ENCODE results near the gene ANKRD29. TPM values are rescaled to one million over a fixed set of nuclear protein-coding genes. Genes with fewer than 3 reads are reported as not detected.

ANKRD29 gene
- total and polyA plus RNA-seq, 2 of the 4 experiments (the other 2 are of a cell fraction), result 0.18 to 0.31 TPM

DNA sequence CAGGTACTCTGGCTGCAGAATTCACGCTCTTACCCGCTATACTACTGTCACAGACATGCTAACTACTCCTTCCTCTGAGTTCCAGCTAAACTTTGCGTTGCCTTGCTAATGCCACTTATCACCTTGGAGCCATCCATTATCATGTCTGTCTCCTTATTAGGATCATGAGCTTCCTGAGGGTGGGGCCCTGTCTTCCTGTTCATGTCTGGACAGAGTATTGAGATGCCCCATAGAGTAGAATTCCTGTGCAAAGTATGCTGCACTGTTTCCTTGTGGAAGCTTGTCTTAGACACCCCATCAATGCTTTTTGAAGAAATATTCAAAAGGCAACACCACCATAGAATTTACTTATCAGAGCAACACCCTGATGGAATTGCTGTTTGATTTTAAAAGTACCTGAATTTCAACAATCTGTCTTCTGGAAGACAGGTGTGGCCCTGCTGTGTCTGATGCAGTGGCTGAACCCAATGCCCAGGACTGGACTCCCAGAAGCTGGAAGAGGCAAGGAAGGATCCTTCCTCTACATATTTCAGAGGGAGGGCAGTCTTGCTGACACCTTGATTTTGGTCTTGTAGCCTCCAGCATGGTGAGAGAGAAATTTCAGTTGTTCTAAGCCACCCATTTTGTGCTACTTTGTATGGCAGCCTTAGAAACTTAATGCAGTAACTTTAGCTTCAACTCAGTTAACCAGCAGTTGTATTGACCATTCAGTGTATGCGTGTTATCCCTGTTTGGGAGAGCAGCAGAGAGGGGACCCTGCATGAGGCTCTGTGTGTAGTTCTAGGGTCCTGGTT, 32.1 kb upstream of the ANKRD29 start:
- H3K4me1 ChIP-seq (ENCODE audit: control insufficient read depth, insufficient read depth, low read length), result peaks cover 18% of the 10 kb centered on the region
- H2BK120ac ChIP-seq (ENCODE audit: low read depth, low read length), result peak overlapping the region; percentile 95
- peak overlapping the region; percentile 78 for H3K18ac ChIP-seq (ENCODE audit: low read depth, low read length)
- H3K36me3 ChIP-seq (ENCODE audit: control insufficient read depth, insufficient read depth, low read length), result no peaks in the 10 kb centered on the region
- H2BK5ac ChIP-seq (ENCODE audit: low read depth, low read length, poor library complexity, severe bottlenecking), result peak overlapping the region; percentile 80
- peak overlapping the region; percentile 94 for H2BK20ac ChIP-seq (ENCODE audit: low read depth, low read length)
- H4K5ac ChIP-seq (ENCODE audit: low read depth, low read length), result peak overlapping the region; percentile 76
- no peak overlapping the region for H3K9ac ChIP-seq (ENCODE audit: low read depth, low read length)
- peak overlapping the region; percentile 72 for H3K4me2 ChIP-seq (ENCODE audit: low read depth, low read length)
- no peak overlapping the region for H3K4me3 ChIP-seq (ENCODE audit: insufficient read depth, low read depth, low read length)
- H2AK5ac ChIP-seq (ENCODE audit: low read depth, low read length), result peak overlapping the region; percentile 93
- ChIA-PET POLR2A (ENCODE audit: unreplicated experiment) (interaction anchor here (0.6 kb wide), 1 partner anchor 239 kb away, joined by 3 read pairs; no protein-coding TSS in a partner anchor), CTCF (interaction anchor here (0.7 to 1.0 kb wide), 2 partner anchors 9 to 118 kb away, joined by 3 to 5 read pairs; no protein-coding TSS in a partner anchor)
- H3K14ac ChIP-seq (replicated peaks; ENCODE audit: low read depth, low read length), result peak overlapping the region; percentile 80
- H2AFZ ChIP-seq (replicated peaks; ENCODE audit: low read length, poor library complexity), result no peak overlapping the region
- peak overlapping the region; percentile 84 for H3K27ac ChIP-seq (ENCODE audit: insufficient read depth, low read length)
- H4K91ac ChIP-seq (ENCODE audit: insufficient read depth, low read depth, low read length), result peak overlapping the region; percentile 92
- H3K79me1 ChIP-seq (ENCODE audit: low read depth in 1 of 2, low read length in 2 of 2), result no peaks in the 10 kb centered on the region
- dilution Hi-C loops (cut with HindIII; ENCODE audit: low sequenced_read_pairs, unreplicated experiment), result no loop called here
- DNase-seq, result no peak
- H2BK15ac ChIP-seq (ENCODE audit: low read depth, low read length), result peak overlapping the region; percentile 92
- H4K8ac ChIP-seq (ENCODE audit: low read depth in 2 of 2, low read length in 2 of 2), result peak overlapping the region; percentile 52 to 87
- H3K23ac ChIP-seq (ENCODE audit: low read depth, low read length), result peak overlapping the region; percentile 80; the same call in 1 of the 2 replicates
- H2AK9ac ChIP-seq (replicated peaks; ENCODE audit: low read depth, low read length, poor library complexity), result peak overlapping the region; percentile 21
- H3K9me3 ChIP-seq (ENCODE audit: control insufficient read depth, insufficient read depth, low read length), result peaks cover 3% of the 10 kb centered on the region
- H3K56ac ChIP-seq (ENCODE audit: extremely low read depth, insufficient read depth, low read length), result no peak overlapping the region; the same call in 1 of the 2 replicates
- no peak for ATAC-seq (ENCODE audit: low read depth)
- in situ Hi-C loops (cut with MboI; ENCODE audit: low sequenced_read_pairs), result no loop called here
- peaks cover 3% of the 10 kb centered on the region; the same call in 1 of the 2 replicates for H4K20me1 ChIP-seq (ENCODE audit: insufficient read depth, low read length)
- intact Hi-C loops (cut with micrococcal nuclease), result no loop called here
- no TSS peak for BruUV-seq (replicated peaks)
- peaks cover 8% of the 10 kb centered on the region for H3K9me1 ChIP-seq (ENCODE audit: insufficient read depth, low read length)
- peak overlapping the region; percentile 95 for H3K4ac ChIP-seq (ENCODE audit: low read depth, low read length)
- WGBS, 2 experiments (ENCODE audit: extremely low coverage in 2 of 2, insufficient read length in 1 of 2), result 100% methylated on average over 3 of the region's 4 CpGs; no CpG with 5 or more reads in 1 of the 2 experiments
- H3K27me3 ChIP-seq (ENCODE audit: control insufficient read depth, insufficient read depth, low read length), result peaks cover 14% of the 10 kb centered on the region
- TF ChIP-seq FOS (IDR thresholded peaks at IDR 0.05; ENCODE audit: low read depth, low read length) (no peak), POLR2A (IDR thresholded peaks at IDR 0.05; ENCODE audit: low read depth, low read length) (no peak), MAZ (IDR thresholded peaks at IDR 0.05; ENCODE audit: borderline replicate concordance, low read depth, low read length) (no peak), RFX5 (IDR thresholded peaks at IDR 0.05; ENCODE audit: low read depth, low read length) (no peak), RAD21 (IDR thresholded peaks at IDR 0.05; ENCODE audit: low read length) (no peak), SMC3 (IDR thresholded peaks at IDR 0.05; ENCODE audit: low read depth, low read length) (no peak), BHLHE40 (IDR thresholded peaks at IDR 0.05; ENCODE audit: low read depth, low read length) (no peak), MXI1 (IDR thresholded peaks at IDR 0.05; ENCODE audit: borderline replicate concordance, low read depth, low read length) (no peak), CEBPB (IDR thresholded peaks at IDR 0.05; ENCODE audit: low read depth, low read length) (no peak), MAFK (IDR thresholded peaks at IDR 0.05; ENCODE audit: low read depth, low read length) (no peak), RCOR1 (IDR thresholded peaks at IDR 0.05; ENCODE audit: insufficient replicate concordance, low read length) (no peak)
- TF ChIP-seq, protein P1, sequence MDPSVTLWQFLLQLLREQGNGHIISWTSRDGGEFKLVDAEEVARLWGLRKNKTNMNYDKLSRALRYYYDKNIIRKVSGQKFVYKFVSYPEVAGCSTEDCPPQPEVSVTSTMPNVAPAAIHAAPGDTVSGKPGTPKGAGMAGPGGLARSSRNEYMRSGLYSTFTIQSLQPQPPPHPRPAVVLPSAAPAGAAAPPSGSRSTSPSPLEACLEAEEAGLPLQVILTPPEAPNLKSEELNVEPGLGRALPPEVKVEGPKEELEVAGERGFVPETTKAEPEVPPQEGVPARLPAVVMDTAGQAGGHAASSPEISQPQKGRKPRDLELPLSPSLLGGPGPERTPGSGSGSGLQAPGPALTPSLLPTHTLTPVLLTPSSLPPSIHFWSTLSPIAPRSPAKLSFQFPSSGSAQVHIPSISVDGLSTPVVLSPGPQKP (IDR thresholded peaks at IDR 0.05; ENCODE audit: borderline replicate concordance, low read depth, low read length), result no peak
- TF ChIP-seq, protein P2, sequence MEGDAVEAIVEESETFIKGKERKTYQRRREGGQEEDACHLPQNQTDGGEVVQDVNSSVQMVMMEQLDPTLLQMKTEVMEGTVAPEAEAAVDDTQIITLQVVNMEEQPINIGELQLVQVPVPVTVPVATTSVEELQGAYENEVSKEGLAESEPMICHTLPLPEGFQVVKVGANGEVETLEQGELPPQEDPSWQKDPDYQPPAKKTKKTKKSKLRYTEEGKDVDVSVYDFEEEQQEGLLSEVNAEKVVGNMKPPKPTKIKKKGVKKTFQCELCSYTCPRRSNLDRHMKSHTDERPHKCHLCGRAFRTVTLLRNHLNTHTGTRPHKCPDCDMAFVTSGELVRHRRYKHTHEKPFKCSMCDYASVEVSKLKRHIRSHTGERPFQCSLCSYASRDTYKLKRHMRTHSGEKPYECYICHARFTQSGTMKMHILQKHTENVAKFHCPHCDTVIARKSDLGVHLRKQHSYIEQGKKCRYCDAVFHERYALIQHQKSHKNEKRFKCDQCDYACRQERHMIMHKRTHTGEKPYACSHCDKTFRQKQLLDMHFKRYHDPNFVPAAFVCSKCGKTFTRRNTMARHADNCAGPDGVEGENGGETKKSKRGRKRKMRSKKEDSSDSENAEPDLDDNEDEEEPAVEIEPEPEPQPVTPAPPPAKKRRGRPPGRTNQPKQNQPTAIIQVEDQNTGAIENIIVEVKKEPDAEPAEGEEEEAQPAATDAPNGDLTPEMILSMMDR (conservative IDR thresholded peaks at IDR 0.05; ENCODE audit: low read depth, low read length), result no peak
- TF ChIP-seq, protein P3, sequence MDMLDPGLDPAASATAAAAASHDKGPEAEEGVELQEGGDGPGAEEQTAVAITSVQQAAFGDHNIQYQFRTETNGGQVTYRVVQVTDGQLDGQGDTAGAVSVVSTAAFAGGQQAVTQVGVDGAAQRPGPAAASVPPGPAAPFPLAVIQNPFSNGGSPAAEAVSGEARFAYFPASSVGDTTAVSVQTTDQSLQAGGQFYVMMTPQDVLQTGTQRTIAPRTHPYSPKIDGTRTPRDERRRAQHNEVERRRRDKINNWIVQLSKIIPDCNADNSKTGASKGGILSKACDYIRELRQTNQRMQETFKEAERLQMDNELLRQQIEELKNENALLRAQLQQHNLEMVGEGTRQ (IDR thresholded peaks at IDR 0.05; ENCODE audit: low read depth, low read length), result no peak

All from IMR-90 (cell line).